ENCODE measurements around the gene TCAF1.
"Not testable (repeated sequence)": the region's sequence is repeated elsewhere in the genome, so short reads cannot be mapped to it uniquely, and the experiment has no call there.

TCAF1 gene

DNA sequence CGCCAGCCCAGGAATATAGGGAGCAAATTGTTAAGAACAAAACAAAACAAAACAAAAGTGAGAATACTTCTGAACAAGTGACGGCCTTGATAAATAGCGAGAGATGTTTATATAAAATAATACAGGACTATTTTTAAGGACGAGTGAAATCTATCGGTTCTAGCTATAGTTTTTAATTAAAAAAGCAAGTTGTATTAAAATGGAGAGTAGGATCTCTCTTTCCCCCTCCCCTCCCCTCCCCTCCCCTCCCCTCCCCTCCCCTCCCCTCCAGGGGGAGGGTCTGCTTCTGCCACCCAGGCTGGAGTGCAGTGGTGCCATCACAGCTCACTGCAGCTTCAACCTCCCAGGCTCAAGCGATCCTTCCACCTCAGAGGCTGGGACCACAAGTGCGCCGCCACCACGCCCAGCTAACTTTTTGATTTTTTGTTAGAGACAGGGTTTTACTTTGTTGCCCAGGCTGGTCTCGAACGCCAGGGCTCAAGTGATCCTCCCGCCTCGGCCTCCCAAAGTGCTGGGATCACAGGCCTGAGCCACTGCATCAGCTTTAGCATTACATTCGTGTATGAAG is 440 bp upstream of the TCAF1 start:
- DNase-seq = no peak

GRCh38 chr7:143901332-143901667 is 676 bp downstream of the TCAF1 start:
- DNase-seq = no peak

GRCh38 chr7:143900230-143900766 is 1.7 kb downstream of the TCAF1 start:
- no peak for DNase-seq

DNA sequence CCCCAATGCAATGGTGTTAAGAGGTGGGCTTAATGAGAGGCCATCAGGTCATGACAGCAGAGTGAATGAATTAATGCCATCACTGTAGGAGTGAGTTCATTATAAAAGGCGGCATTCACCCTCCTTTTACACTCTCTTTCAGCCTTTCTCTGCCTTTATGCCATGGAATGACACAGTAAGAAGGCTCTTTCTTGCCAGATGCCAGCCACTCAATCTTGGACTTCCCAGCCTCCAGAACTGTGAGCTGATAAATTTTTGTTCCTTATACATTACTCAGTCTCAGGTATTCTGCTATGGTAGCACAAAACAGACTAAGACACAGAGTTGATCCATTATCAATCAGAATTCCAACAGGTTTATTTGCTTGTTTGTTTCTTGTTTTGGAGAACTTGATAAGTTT is 3.2 kb downstream of the TCAF1 start:
- DNase-seq = no peak

DNA sequence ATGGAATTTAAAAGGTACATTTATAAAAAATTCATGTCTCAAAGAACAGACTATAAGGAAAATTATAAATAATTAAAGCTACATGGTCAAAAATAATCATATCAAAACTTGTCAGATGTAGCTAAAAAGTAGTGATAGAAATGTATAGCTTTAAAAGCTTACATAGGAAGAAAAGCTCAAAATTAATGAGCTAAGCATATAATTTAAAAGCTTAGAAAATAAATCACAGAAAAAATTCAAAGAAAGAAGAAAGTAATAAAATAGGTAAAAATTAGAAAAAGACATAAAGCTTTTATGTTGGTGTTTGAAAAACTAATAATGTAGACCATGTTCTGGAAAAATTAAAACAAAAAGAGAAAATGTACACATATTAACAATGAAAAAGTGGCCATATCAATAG is 5.3 kb downstream of the TCAF1 start:
- DNase-seq = no peak

DNA sequence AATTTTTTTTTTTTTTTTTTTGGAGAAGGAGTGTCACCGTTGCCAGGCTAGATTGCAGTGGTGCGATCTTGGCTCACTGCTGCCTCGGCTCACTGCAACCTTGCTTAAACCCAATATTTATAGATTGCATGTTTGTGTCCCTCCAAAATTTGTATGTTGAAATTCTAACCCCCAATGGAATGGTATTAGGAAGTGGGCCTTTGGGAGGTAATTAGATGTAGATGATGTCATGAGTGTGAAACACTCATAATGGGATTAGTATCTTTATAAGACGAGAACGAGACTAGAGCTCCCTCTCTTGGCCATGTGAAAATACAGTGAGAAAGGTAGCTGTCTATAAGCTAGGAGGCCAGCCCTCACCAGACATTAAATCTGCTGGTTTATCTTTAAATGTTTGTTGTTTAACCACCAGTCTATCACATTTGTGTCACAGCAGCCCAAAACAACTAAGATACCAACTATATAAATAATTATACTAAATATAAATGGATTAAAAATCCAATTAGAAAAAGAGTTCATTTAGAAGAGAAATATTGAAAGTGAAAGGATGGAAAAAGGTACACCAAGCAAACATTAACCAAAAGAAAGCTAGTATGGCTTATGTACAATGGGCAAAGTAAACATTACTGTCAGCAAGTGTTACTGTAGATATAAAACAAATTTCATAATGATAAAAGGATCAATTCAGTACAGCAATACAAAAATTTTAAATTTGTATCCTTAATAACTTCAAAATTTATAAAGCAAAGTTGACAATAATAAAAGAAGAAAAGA is 9.3 kb downstream of the TCAF1 start:
- peak; percentile 70 for DNase-seq

DNA sequence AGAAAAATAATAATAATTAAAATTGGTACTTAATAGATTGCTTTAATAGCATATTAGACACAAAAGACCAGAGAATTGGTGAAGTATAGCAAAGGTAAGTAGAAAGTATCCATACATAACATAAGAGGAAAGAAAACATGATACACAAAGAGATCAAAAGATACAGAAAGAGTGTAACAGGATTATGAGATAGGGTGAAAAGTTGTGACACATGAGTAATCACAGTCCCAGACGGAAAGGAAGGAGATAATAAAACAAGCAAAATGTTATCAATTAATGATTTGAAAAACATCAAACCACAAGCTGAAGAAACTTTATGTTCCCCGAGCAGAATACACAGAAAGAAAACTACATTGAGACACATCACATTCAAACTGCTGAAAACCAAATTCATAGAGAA is 10.5 kb downstream of the TCAF1 start:
- no peak for DNase-seq

- no peak for DNase-seq
Measured at GRCh38 chr7:143890558-143890957, 11.4 kb downstream of the TCAF1 start.

GRCh38 chr7:143889068-143889467 is 12.9 kb downstream of the TCAF1 start:
- no peak for DNase-seq

DNA sequence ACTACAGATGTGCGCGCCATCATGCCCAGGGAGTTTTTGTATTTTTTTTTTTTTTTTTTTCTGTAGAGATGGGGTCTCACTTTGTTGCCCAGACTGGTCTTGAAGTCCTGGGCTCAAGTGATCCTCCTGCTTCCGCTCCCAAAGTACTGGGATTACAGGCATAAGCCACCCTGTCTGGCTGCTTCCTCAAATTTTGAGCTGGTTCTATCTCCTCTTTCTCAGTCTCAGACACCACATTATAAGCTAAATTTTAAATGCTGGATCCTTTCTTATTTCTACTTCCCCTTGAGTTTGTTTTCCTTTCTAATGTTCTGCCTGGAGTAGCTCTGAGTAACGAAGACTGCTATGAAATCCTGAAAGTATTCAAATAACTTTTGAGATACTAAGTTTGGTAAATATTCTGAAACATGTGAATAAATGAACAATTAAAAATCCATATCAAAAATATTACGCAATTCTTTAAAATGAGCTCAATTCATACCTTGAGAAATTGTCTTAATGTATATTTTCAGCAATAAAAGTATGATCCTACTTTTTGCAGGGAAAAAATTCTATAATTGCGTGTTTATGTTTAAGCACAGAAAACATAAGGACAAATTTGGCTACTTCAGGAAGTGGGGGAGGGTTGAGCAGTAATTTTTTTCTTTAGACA is 15.0 kb downstream of the TCAF1 start:
- DNase-seq = no peak

DNA sequence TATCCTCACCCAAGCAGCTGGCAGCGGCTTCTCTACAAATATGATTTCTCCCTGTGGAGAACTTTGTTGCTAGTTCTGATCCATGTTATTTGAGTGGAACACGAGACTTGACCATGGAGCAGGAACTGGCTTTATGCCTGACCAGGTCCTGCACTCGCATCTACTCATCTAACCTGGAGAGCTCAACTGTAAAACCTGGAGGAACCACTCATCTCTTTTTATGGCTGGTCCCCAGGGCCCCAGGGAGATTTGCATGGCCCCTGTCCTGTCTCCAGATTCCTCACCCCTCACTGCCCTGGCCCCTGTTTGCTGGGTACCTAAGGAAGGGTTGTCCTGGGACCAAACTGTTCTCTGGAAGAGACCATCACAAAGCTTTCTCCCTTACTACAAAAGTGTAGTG is 16.0 kb downstream of the TCAF1 start:
- no peak for DNase-seq

DNA sequence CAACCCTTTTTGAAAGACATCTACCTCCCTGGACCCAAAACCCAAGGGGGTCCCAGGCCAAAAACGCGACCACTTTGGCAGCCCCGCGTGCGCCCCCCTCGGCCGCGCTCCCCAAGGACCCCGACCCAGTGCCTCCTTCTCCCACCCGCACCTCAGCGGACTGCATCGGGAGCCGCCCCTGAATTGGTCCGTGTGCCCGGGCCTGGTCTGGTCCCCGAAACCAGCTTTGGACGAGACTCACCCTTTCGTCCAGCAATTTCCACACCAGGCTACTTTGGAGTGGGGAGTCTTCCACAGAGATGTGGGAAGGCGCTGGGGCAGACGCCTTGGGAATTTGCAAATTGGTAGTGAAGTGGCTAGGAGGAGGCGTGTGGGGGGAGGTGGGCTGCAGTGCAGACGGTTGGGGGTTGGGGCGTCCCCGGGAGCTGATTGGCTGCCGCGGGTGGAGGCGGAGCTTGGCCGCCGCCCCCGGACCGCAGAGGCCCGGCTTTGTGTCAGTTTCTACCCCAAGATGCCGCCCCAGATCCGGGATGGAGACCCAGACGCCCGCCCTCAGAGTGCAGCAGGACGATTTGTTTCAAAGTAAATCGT is 16.9 kb downstream of the TCAF1 start:
- peak; percentile 72 for DNase-seq

DNA sequence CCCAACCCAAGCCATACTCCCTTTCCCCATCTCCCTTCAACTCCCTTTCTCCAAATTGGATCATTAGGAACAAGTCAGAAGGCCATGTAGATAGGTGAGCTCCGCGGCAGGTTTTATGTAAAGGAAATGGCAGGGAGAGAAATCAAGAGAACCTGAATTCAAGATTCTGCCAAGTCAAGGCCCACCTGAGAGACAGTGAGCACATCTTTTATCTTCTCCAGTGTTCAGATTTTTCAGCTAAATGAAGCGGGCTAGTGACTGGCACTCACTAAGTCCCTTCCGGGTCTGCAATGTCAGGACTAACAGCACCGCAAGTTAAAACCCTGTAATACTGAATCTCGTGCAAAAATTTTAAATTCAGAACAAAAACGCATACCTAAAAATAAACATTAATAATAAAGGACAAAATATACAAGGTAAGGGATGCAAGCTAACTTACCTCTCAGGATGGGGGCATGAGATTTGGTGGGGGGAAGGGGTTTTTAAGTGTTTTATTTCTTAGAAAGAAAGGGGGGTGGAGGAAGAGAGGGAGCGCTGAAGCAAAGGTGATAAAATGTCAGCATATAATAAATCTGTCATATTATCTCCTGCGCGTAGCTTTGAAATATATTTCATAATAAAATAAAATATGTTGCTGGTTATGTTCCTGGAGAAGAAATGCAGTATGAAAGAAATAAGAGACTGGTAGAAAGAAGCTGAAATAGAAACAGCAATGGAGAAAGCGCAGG is 17.6 kb downstream of the TCAF1 start:
- DNase-seq = no peak

GRCh38 chr7:143882604-143883078 is 19.3 kb downstream of the TCAF1 start:
- peak; percentile 10 for DNase-seq

- no peak for DNase-seq
Measured at GRCh38 chr7:143882020-143882603, 19.9 kb downstream of the TCAF1 start.

DNA sequence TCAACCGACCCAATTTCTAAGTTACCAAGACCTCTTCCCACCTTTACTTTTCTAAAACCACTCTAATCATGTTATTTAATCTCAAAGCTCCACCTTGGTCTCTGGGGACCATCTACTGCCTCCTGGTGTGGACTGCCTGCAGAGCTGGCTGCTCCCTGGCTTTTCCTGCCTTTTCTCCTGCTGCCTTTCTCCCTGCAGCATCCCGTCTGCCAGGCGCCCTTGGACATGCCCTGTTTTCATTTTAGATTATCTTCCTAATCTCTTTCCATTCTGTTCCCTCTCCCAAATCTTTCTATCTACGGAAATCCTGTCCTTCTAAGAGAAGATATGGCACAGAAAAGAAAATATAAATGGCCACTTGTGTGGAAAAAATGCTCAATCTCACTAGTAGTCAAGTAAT is 23.1 kb downstream of the TCAF1 start:
- DNase-seq = no peak

GRCh38 chr7:143877098-143877497 is 24.9 kb downstream of the TCAF1 start:
- no peak for DNase-seq

DNA sequence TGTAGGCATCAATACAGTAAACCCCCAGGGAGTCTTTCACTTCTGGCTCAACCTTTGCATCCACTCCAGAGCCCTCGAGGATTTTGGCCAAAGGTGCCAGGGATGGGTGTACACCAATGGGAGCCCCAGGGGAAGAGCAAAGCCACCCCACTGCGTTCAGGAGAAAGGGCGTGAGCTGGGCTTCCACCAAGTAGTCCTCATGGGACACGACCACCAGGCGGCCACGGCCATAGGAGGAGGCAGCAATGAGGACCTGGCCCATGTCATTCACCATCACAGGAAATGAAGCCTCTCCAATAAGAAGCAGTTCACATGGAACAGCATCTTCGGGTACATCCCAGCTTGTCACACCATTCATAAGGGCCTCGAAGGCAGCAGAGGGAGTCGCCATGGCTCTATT is 25.8 kb downstream of the TCAF1 start:
- no peak for DNase-seq

DNA sequence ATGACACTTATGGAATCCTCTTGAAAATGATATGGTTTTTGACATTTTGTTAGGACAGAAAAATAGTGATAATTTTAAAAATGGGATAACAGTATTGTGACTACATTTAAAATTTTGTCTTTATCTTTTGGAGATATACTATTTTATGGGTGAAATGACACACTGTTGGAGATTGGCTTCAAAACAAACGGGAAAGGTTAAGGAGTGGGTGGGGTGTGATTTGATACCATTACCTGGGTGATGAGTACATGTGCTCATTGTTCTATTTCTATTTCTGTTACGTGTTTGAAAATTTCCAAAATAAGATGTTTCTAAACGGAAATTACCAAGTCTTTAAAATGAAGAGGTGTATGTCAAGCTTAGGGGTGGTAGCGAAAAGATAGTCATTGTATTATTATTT is 28.7 kb downstream of the TCAF1 start:
- DNase-seq = not testable (repeated sequence)

GRCh38 chr7:143871534-143871933 is 30.4 kb downstream of the TCAF1 start:
- DNase-seq = not testable (repeated sequence)

DNA sequence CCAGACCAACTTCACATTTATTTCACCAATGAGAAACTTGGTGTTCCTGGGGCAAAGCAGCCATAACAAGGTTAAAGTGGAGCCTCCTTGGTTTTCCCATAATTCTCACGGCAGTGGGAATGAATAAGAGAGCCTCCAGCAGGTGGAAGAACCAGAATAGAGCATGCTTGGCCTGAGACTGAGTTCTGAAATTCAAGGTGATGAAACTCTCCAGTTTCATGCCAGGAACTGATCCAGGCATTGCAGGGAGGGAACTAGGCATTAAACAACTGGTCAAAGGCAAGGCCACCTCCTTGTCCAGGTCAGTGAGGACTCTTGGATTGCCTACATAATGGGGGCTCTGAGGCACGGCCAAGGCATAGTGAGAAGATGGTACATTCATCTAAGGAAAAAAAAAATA is 44.0 kb downstream of the TCAF1 start:
- not testable (repeated sequence) for DNase-seq

GRCh38 chr7:143855443-143855842 is 46.5 kb downstream of the TCAF1 start:
- not testable (repeated sequence) for DNase-seq

GRCh38 chr7:143850682-143851081 is 51.3 kb downstream of the TCAF1 start:
- DNase-seq = no peak

Measured in hematopoietic multipotent progenitor cell treated with erythropoietin and hydrocortisone succinate and interleukin-3 and kit ligand, for 8 days (in vitro differentiated cells).